GM19023 (cell line): ENCODE data around the gene NID2.

Source experiments
- ATAC-seq: cut with Tn5 transposase; IDR thresholded peaks from one replicate; pipeline ENCODE4 v1.9.1; 2021; ENCODE audit warnings: mild to moderate bottlenecking, moderate library complexity; ENCODE audit not compliant: unreplicated experiment

Gene NID2

GRCh38 chr14:52068615-52069306, at the start of gene NID2:
Gene NID2, minus strand, starts transcription at chr14:52069059. Its CDS starts 65 bp downstream, at chr14:52068994.
- ATAC-seq, result no peak

DNA sequence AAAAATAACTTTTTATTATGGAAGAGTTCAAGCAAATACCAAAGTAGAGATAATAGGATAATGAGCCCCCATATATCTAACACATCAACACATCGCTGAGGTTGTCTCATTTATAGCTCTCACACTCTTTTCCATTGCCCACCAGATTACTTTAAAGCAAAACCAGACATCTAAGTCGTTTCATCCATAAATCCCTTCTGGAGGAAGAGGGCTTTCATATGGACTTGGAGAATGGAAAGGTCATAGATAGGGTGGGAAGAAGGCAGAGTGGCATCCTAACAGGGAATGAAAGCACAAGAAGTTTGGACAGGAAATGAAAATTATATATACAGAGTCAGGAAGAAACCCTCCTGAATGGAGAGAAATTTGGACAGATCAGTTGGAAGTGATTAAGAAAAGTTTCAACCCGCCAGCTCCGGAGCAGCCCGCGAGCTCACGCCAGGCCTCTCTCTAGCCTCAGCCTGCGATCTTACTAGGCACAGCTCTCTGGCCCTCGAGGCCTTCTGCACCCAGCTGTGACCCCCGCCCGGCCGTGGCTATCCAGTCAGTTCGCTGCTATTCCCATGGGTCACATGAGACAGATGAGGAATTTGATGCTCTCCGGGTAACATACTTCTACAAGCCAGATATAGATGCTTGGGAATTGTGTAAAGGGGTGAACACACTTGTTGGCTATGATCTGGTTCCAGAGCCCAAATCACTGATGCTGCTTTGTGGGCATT, 48.4 kb upstream of the NID2 start:
- ATAC-seq, result no peak

DNA sequence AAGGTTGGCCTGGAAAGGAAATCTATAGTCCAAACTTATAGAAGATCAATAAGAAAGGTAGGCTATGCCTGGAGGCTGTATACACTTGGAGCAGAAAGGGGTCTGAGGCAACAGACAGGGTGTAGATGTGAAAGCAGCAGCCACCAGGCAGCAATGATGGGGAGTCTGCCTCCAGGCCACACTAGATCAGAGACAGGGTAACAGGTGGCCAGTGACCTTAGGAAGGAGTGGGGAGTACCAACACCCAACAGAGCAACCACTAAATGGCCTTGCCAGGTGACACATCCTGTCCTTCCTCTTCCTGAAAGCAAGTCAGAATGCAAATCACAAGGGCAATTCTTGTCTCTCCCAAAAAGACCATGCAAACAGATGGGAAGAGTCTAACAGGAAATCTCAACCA, 46.4 kb upstream of the NID2 start:
- ATAC-seq, result no peak

GRCh38 chr14:52112336-52113018, 43.6 kb upstream of the NID2 start:
- ATAC-seq, result no peak

DNA sequence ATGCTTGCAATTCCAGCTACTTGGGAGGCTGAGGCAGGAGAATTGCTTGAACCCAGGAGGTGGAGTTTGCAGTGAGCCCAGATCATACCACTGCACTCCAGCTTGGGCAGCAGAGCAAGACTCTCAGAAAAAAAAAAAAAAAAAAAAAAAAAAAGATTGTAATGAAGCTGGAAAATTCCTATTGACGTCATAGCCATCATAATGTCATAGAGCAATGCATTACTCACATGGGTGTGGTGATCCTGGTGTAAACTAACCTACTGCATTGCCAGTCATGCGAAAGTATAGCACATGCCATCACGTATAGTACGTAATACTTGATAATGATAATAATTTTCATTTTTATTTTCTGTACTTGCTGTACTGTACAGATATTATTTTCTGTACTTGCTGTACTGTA, 42.7 kb upstream of the NID2 start:
- no peak for ATAC-seq

DNA sequence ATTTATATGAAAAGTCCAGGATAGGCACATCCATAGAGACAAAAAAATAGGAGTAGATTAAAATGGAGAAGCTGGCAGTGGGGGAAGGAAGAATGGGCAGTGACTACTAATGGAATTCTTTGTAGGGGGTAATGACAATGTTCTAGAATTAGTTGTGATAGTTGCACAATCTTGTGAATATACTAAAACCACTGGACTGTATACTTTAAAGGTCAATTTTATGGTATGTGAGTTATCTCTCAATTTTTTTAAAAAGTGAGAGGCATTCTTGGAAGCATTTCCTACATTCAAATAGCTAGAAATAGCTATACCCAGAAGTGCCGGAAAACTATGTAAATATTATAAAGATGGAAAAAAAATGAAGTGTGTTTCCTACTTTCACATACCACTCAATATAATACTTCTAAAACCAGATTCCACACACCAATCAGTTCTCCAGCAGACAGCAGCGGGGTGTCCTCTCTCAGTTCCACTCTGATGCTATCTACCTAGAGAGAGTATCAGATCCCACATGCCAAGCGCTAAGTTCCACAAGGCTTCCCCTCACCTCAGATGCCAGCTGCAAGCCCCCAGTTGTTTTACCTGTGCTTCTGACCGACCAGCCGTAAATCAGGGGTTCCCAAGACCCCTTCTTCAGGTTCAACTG, 41.7 kb upstream of the NID2 start:
- no peak for ATAC-seq

DNA sequence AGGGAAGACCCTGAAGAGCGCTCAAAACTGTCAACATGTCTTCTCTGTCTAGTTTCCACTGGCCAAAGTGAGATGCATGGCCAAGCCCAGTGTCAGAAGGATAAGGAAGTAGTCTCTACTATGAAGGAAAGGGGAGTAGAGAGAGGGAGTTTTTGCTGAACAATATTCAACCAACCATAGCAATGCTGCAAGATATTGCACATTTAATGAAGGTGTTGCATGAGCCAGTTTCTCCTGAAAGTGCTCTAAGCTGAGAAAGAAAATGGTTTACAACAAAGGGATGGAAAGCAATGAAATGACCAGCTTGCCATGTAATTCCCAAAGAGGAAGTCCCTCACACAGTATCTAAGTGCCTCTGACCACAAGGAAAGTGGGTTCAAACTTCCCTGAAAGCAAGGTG, 40.0 kb upstream of the NID2 start:
- no peak for ATAC-seq

GRCh38 chr14:52106840-52107239, 38.0 kb upstream of the NID2 start:
- ATAC-seq, result no peak

GRCh38 chr14:52103416-52103815, 34.6 kb upstream of the NID2 start:
- ATAC-seq, result no peak

DNA sequence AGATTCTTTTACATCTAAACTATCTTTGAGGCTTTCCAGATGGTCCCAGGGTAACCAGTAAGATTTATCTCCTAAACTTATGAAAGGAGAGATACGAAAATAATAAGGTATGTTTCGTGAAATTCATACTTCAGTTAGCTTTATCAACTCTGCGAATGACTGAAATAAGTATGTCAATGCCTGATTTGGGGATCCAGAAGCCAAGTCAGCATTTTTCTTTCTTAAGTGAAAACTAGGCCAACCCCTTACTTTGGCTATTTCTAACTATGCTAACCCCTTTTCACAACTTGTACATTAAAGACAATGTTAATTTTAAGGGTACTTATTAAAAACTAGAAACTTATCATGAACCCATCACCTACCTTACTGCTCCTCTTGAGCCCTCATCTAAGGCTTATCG, 26.9 kb upstream of the NID2 start:
- no peak for ATAC-seq

GRCh38 chr14:52095336-52095735, 26.5 kb upstream of the NID2 start:
- ATAC-seq, result no peak

DNA sequence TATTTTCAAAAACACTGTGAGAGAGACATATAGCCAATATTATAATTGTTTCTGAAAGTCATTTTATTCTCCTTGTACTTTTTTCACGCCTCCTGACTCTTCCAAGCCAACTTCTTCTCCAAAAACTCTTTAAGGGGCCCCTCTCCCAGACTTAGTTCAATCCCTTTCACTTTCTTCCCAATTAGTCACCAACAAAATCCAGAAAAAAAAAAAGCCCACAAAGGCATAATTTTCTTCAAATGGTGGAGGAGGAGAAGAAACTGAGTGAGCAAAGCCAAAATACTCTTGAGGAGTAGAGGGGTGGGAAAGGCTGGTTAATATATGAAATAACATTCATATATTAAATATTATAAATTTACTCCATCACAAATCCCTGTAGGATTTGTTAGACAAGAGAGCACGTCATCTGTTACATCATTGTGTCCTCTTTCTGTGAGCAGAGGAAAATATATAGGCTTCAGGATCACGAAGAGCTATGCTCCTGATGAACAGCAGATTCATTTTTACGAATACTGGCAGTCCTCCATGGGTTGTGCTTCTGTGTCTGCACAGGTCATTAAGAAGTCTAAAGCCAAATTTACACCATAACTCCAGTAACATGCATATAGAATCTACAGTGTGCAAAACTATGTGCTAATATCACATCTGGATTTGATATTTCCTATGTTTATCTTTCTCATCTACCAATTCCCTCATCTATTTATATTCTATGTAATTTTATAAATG, 25.9 kb upstream of the NID2 start:
- no peak for ATAC-seq

DNA sequence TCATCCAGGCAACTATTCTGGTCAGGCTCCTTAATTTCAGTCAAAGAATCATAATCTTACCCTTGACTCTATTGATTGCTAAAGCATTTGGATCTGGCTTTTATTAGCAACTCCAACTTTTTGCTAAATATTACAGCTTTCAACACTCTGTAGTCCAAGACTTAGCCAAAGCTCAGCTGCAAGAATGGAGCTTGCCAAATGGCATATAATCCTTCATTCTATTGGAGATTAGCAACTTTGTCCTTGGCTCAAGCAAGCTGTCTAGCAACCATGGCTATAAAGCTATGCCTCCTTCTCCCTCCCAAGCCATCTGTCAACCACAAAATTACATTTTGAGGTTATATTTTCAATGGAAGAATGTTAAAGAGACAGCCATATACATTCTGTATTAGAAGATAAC, 23.1 kb upstream of the NID2 start:
- no peak for ATAC-seq

GRCh38 chr14:52090936-52091335, 22.1 kb upstream of the NID2 start:
- ATAC-seq, result no peak

- no peak for ATAC-seq
These were observed 20.4 kb upstream of the NID2 start for GRCh38 chr14:52089218-52089617.

DNA sequence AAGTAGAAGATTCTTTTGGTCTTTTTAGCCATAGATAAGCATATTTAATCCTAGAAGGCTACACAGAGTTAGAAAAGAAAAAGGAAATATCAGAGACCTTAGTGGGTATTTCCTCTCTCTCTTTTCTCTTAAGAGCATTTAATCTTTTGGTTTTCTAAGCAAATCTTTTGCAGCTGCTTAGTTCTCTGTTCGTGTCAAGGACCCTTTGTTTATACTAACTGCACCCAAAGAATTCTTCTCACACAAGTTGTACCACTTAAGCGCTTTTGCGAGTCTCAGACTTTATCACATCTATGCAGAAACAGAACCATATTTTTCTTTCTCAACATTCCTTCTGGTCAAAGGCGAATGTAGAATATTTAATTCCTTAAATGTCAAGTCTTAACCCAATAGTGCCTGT, 17.9 kb upstream of the NID2 start:
- no peak for ATAC-seq

DNA sequence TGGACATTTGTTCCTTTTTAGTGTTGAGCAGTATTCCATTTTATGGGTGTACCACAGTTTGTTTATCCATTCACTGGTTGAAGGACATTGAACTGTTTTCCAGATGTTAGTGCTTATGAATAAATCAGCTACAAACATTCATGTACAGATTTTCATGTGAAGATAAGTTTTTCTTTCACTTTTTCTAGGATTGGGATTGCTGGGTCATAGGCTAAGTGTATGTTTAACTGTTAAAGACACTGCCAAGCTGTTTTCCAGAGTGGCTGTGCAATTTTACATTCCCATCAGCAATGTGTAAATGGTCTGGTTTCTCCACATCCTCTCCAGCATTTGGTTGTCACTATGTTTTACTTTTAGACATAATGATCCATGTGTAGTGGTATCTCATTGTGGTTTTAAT, 14.0 kb upstream of the NID2 start:
- no peak for ATAC-seq

GRCh38 chr14:52081964-52082363, 13.1 kb upstream of the NID2 start:
- no peak for ATAC-seq

DNA sequence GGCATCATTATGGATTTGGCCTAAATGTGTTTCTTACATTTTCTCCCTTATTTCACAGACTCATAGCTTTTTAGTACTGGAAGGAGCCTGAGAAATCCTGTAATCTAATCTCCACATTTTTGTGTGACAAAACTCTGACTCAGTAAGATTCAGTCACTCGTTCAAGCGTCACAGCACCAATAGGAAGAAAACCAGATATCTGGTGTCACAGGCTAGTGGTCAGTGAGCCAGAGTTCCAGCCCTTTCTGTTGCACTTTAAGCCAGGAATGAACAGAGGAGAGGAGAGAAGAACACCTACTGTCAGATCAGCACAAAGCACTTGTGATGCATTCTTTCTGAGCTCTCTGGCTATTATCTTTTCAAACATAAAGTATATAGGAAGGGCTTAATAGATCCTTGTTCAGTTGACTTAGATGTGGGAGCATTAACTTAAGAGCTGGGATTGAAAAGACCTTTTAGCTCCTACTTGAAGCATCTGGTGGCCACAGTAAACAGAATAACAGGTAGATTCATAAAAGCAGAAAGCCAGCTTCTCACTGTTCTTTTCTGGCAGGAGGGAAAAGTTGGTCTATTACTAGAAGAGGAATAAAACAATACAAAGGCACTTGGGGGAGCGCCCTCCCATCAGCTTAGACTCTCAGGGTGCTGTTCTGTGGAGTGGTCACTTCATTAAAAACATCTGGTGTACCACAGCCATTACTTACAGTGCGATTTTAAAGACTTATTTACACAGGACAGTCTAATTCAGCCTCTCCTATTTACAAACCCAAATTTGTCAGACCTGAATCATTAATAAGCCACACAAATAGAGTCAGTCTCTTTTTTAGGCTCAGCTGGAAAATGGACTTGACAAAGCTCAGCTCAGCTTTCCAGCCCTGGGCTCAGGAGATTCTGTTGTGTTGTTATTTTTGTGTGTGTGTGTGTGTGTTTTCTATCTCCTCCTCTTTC, 12.2 kb upstream of the NID2 start:
- ATAC-seq, result no peak
